Forelimb muscle (tissue), 1 donor: Measurements from ENCODE around the gene HDHD5. TPM values are rescaled to one million over a fixed set of nuclear protein-coding genes. Genes with fewer than 3 reads are reported as not detected.
A peak's percentile ranks its signal among the peaks of the same experiment; 100 is the strongest.

Experiments used
- DNase-seq: peaks from one replicate; pipeline ENCODE4 v3.0.0-alpha.2; 2013; ENCODE audit warnings: low read depth
- polyA plus RNA-seq: library from polyadenylated mRNA; unstranded; fragments of 120-200 nt; gene quantifications from one replicate; pipeline ENCODE4 v1.2.1, GENCODE V29; 2013; ENCODE audit not compliant: insufficient read length

HDHD5 gene
- polyA plus RNA-seq = 46.4 TPM

- peak; percentile 62 for DNase-seq
These were observed at the start of gene HDHD5 for GRCh38 chr22:17158568-17159503. Gene HDHD5, minus strand, starts transcription at chr22:17159277. Its CDS starts 26 bp downstream, at chr22:17159251.

- no peak for DNase-seq
These were observed 46.4 kb upstream of the HDHD5 start for GRCh38 chr22:17205432-17205831.

GRCh38 chr22:17201285-17201945 lies 42.3 kb upstream of the HDHD5 start:
- DNase-seq = no peak

- DNase-seq = peak; percentile 84
These were observed 40.1 kb upstream of the HDHD5 start for GRCh38 chr22:17199003-17199731.

GRCh38 chr22:17198170-17199002 lies 39.3 kb upstream of the HDHD5 start:
- DNase-seq = no peak

GRCh38 chr22:17194213-17194612 lies 35.1 kb upstream of the HDHD5 start:
- no peak for DNase-seq

- no peak for DNase-seq
These were observed 33.1 kb upstream of the HDHD5 start for GRCh38 chr22:17192186-17192585.

GRCh38 chr22:17191163-17191784 lies 32.2 kb upstream of the HDHD5 start:
- DNase-seq = no peak

- DNase-seq = no peak
These were observed 31.6 kb upstream of the HDHD5 start for GRCh38 chr22:17190702-17191101.

- DNase-seq = no peak
These were observed 17.6 kb upstream of the HDHD5 start for GRCh38 chr22:17176715-17177114.

GRCh38 chr22:17172029-17172833 lies 13.2 kb upstream of the HDHD5 start:
- no peak for DNase-seq

- DNase-seq = no peak
These were observed 12.3 kb upstream of the HDHD5 start for GRCh38 chr22:17171153-17172028.

GRCh38 chr22:17167486-17167885 lies 8.4 kb upstream of the HDHD5 start:
- no peak for DNase-seq

GRCh38 chr22:17164392-17165024 lies 5.4 kb upstream of the HDHD5 start:
- no peak for DNase-seq

GRCh38 chr22:17162731-17163130 lies 3.7 kb upstream of the HDHD5 start:
- no peak for DNase-seq

- no peak for DNase-seq
These were observed 2.9 kb upstream of the HDHD5 start for GRCh38 chr22:17161991-17162390.

GRCh38 chr22:17159504-17159951 lies 451 bp upstream of the HDHD5 start:
- no peak for DNase-seq

- DNase-seq = no peak
These were observed 905 bp downstream of the HDHD5 start for GRCh38 chr22:17158176-17158567.
